ENCODE results near the gene FGF14. TPM values are rescaled to one million over a fixed set of nuclear protein-coding genes. Genes with fewer than 3 reads are reported as not detected.

FGF14 gene
- total and polyA plus RNA-seq, 8 donors, result 0.42 to 2.4 (median 1.1) TPM

GRCh38 chr13:102042746-102043145 lies 359.1 kb downstream of the FGF14 start:
- Histone ChIP-seq H3K27ac (no peak overlapping the region), H3K36me3 (no peaks in the 10 kb centered on the region), H3K4me1 (no peaks in the 10 kb centered on the region), H3K27me3 (no peaks in the 10 kb centered on the region), H3K4me3 (no peak overlapping the region), H3K9me3 (no peaks in the 10 kb centered on the region)
- ATAC-seq (no peak), FAIRE-seq (no peak), DNase-seq (no peak)
- 49 to 54% methylated on average over 4 of the region's 4 CpGs for WGBS, 2 donors
- intact Hi-C loops (cut with DNase I), result no loop called here
- no peak for TF ChIP-seq CTCF (IDR thresholded peaks at IDR 0.05)

GRCh38 chr13:102041544-102041943 lies 360.3 kb downstream of the FGF14 start:
- H3K9me3 ChIP-seq, result no peaks in the 10 kb centered on the region
- H3K27me3 ChIP-seq, result no peaks in the 10 kb centered on the region
- no peaks in the 10 kb centered on the region for H3K4me1 ChIP-seq
- intact Hi-C loops (cut with DNase I), result no loop called here
- no peak overlapping the region for H3K4me3 ChIP-seq
- no peak for TF ChIP-seq CTCF (IDR thresholded peaks at IDR 0.05)
- ATAC-seq (no peak), FAIRE-seq (no peak), DNase-seq (no peak)
- no peaks in the 10 kb centered on the region for H3K36me3 ChIP-seq
- H3K27ac ChIP-seq, result no peak overlapping the region

GRCh38 chr13:102040812-102041211 lies 361.0 kb downstream of the FGF14 start:
- Histone ChIP-seq H3K27ac (no peak overlapping the region), H3K9me3 (no peaks in the 10 kb centered on the region), H3K4me3 (no peak overlapping the region), H3K36me3 (no peaks in the 10 kb centered on the region), H3K27me3 (no peaks in the 10 kb centered on the region), H3K4me1 (no peaks in the 10 kb centered on the region)
- FAIRE-seq, result peak; percentile 5
- ATAC-seq, result no peak
- intact Hi-C loops (cut with DNase I), result no loop called here
- WGBS, 2 donors, result 8 to 14% methylated on average over 2 of the region's 2 CpGs
- no peak for DNase-seq
- TF ChIP-seq CTCF (IDR thresholded peaks at IDR 0.05), result no peak

- 74 to 80% methylated on average over 7 of the region's 7 CpGs for whole genome bisulfite sequencing, 2 donors
- DNase-seq, result no peak
- TF ChIP-seq CTCF (IDR thresholded peaks at IDR 0.05), result no peak
- ATAC-seq, result no peak
- intact Hi-C loops (cut with DNase I), result no loop called here
- Histone ChIP-seq H3K9me3 (no peaks in the 10 kb centered on the region), H3K4me1 (no peaks in the 10 kb centered on the region), H3K36me3 (no peaks in the 10 kb centered on the region), H3K27me3 (no peaks in the 10 kb centered on the region), H3K4me3 (no peak overlapping the region), H3K27ac (no peak overlapping the region)
- FAIRE-seq, result no peak
Observed at GRCh38 chr13:102039264-102039663, 362.6 kb downstream of the FGF14 start.

- TF ChIP-seq CTCF (IDR thresholded peaks at IDR 0.05), result no peak
- Histone ChIP-seq H3K4me3 (no peak overlapping the region), H3K27me3 (no peaks in the 10 kb centered on the region), H3K9me3 (no peaks in the 10 kb centered on the region), H3K36me3 (no peaks in the 10 kb centered on the region), H3K4me1 (no peaks in the 10 kb centered on the region), H3K27ac (no peak overlapping the region)
- 65 to 89% methylated on average over 1 of the region's 1 CpG for WGBS, 2 donors
- ATAC-seq (no peak), FAIRE-seq (no peak), DNase-seq (no peak)
- intact Hi-C loops (cut with DNase I), result no loop called here
Observed at GRCh38 chr13:102038787-102039186, 363.1 kb downstream of the FGF14 start.
